HPDE6-E6E7 (cell line): ENCODE measurements around the gene GSE1.

Source experiments
- DNase-seq: peaks from one replicate; pipeline ENCODE4 v3.0.0; 2011; ENCODE audit warnings: missing footprints; ENCODE audit errors: extremely low spot score

The GSE1 gene

GRCh38 chr16:85698459-85698891 lies 85.4 kb downstream of the GSE1 start:
- no peak for DNase-seq

GRCh38 chr16:85698935-85699558 lies 85.9 kb downstream of the GSE1 start:
- DNase-seq: no peak

GRCh38 chr16:85699628-85700027 lies 86.5 kb downstream of the GSE1 start:
- DNase-seq: peak; percentile 72

GRCh38 chr16:85704011-85704410 lies 90.9 kb downstream of the GSE1 start:
- DNase-seq: no peak

- no peak for DNase-seq
Measured at GRCh38 chr16:85704900-85705846, 92.1 kb downstream of the GSE1 start.

- no peak for DNase-seq
Measured at GRCh38 chr16:85706449-85707034, 93.4 kb downstream of the GSE1 start.

GRCh38 chr16:85707528-85708095 lies 94.5 kb downstream of the GSE1 start:
- no peak for DNase-seq

- no peak for DNase-seq
Measured at GRCh38 chr16:85708338-85708737, 95.2 kb downstream of the GSE1 start.

- DNase-seq: no peak
Measured at GRCh38 chr16:85709766-85710585, 96.9 kb downstream of the GSE1 start.

- DNase-seq: no peak
Measured at GRCh38 chr16:85710732-85711131, 97.6 kb downstream of the GSE1 start.

GRCh38 chr16:85711982-85712587 lies 99.0 kb downstream of the GSE1 start:
- no peak for DNase-seq

- no peak for DNase-seq
Measured at GRCh38 chr16:85712801-85713200, 99.7 kb downstream of the GSE1 start.

- DNase-seq: no peak
Measured at GRCh38 chr16:85715169-85716021, 102.3 kb downstream of the GSE1 start.

GRCh38 chr16:85716022-85716679 lies 103.0 kb downstream of the GSE1 start:
- no peak for DNase-seq

GRCh38 chr16:85716680-85717038 lies 103.5 kb downstream of the GSE1 start:
- no peak for DNase-seq

GRCh38 chr16:85717393-85718152 lies 104.5 kb downstream of the GSE1 start:
- no peak for DNase-seq

GRCh38 chr16:85718153-85718477 lies 105.0 kb downstream of the GSE1 start:
- no peak for DNase-seq

- no peak for DNase-seq
Measured at GRCh38 chr16:85718682-85719081, 105.6 kb downstream of the GSE1 start.
